Measurements from ENCODE around the gene TBC1D22A.

Gene TBC1D22A

GRCh38 chr22:47196881-47197772 is 434.7 kb downstream of the TBC1D22A start:
- DNase-seq: no peak

GRCh38 chr22:47197773-47198500 is 435.5 kb downstream of the TBC1D22A start:
- no peak for DNase-seq

GRCh38 chr22:47198801-47199251 is 436.4 kb downstream of the TBC1D22A start:
- DNase-seq: no peak

GRCh38 chr22:47199261-47199978 is 437.0 kb downstream of the TBC1D22A start:
- no peak for DNase-seq

GRCh38 chr22:47199979-47200272 is 437.5 kb downstream of the TBC1D22A start:
- DNase-seq: no peak

GRCh38 chr22:47200273-47201051 is 438.0 kb downstream of the TBC1D22A start:
- no peak for DNase-seq

GRCh38 chr22:47201186-47201995 is 438.9 kb downstream of the TBC1D22A start:
- DNase-seq: no peak

GRCh38 chr22:47201996-47202818 is 439.8 kb downstream of the TBC1D22A start:
- DNase-seq: no peak

GRCh38 chr22:47202819-47203553 is 440.5 kb downstream of the TBC1D22A start:
- no peak for DNase-seq

- no peak for DNase-seq
Measured at GRCh38 chr22:47203554-47203991, 441.1 kb downstream of the TBC1D22A start.

- DNase-seq: no peak
Measured at GRCh38 chr22:47204002-47204979, 441.8 kb downstream of the TBC1D22A start.

GRCh38 chr22:47205081-47205491 is 442.6 kb downstream of the TBC1D22A start:
- DNase-seq: no peak

GRCh38 chr22:47205554-47205953 is 443.1 kb downstream of the TBC1D22A start:
- DNase-seq: no peak

- DNase-seq: no peak
Measured at GRCh38 chr22:47206164-47206563, 443.7 kb downstream of the TBC1D22A start.

- no peak for DNase-seq
Measured at GRCh38 chr22:47206666-47207218, 444.3 kb downstream of the TBC1D22A start.

GRCh38 chr22:47207387-47207786 is 444.9 kb downstream of the TBC1D22A start:
- no peak for DNase-seq

GRCh38 chr22:47207846-47208554 is 445.6 kb downstream of the TBC1D22A start:
- DNase-seq: no peak

- DNase-seq: no peak
Measured at GRCh38 chr22:47208630-47209029, 446.2 kb downstream of the TBC1D22A start.
